A549 (cell line): ENCODE data around the gene LBHD2. TPM values are rescaled to one million over a fixed set of nuclear protein-coding genes. Genes with fewer than 3 reads are reported as not detected.

Experiments used
- ATAC-seq, 2 experiments: fragments of 200-7000 bp in 1 of 2; fragments of >200 bp in 1 of 2; cut with Nextera tagmentation in 1 of 2; cut with Tn5 transposase in 1 of 2; 3 replicates each; pipeline versions ENCODE4 v1.8.0 to v1.9.1; 2018 to 2020; ENCODE audit warnings: mild to moderate bottlenecking in 1 of 2, moderate library complexity in 1 of 2
- CTCF ChIA-PET: fragments of 300-600 bp; sonication (Branson Sonifier 250); formaldehyde crosslinking; extraction: SDS; loops from one replicate; lab custom pipeline; 2021; ENCODE audit warnings: antibody characterized with exemption, inconsistent platforms; lab: Yijun Ruan, JAX
- POLR2A ChIA-PET: fragments of 350-600 bp; formaldehyde crosslinking; extraction: SDS; loops from one replicate; lab custom pipeline; 2021; ENCODE audit warnings: antibody characterized with exemption, inconsistent platforms; lab: Yijun Ruan, JAX
- DNase-seq, 2 experiments: peaks; one replicate each; pipeline versions ENCODE4 v3.0.0 to v3.0.0-alpha.2; 2011 to 2016; ENCODE audit warnings: low read depth in 1 of 2, low spot score in 1 of 2
- FAIRE-seq: peaks from 2 replicates; lab custom pipeline; 2011; peaks lifted over from hg19 to GRCh38; lab: Jason Lieb, UNC
- H3K27ac ChIP-seq, 2 experiments: fragments of >200 bp; sonication (Bioruptor Twin); formaldehyde crosslinking; 3 replicates each; pipeline ENCODE4 v1.5.1; 2016 to 2017
- H3K4me1 ChIP-seq: fragments of >200 bp; sonication (Bioruptor Twin); formaldehyde crosslinking; 3 replicates; pipeline ENCODE4 v1.6.1; 2016
- H3K4me2 ChIP-seq: fragments of >200 bp; sonication (Bioruptor Twin); formaldehyde crosslinking; 3 replicates; pipeline ENCODE4 v1.6.1; 2016
- H3K4me3 ChIP-seq: fragments of >200 bp; sonication (Bioruptor Twin); formaldehyde crosslinking; 3 replicates; pipeline ENCODE4 v1.5.1; 2016
- H3K9me3 ChIP-seq: fragments of >200 bp; sonication (Bioruptor Twin); formaldehyde crosslinking; 3 replicates; pipeline ENCODE4 v1.6.1; 2016
- ATOH8 ChIP-seq: fragments of 250-450 bp; sonication (Bioruptor Pico); IDR thresholded peaks from 2 replicates; pipeline ENCODE4 v1.5.0; 2020; ENCODE audit warnings: low read depth, mild to moderate bottlenecking, moderate library complexity
- BCL3 ChIP-seq: fragments of >200 bp; sonication (Bioruptor Twin); formaldehyde crosslinking; IDR thresholded peaks from 3 replicates; pipeline ENCODE4 v1.6.1; 2016
- CBX8 ChIP-seq: fragments of 200-600 bp; sonication (generic); IDR thresholded peaks from 2 replicates; pipeline ENCODE4 v1.6.1; 2016
- CEBPB ChIP-seq, 2 experiments: fragments of >200 bp in 1 of 2; sonication (Bioruptor Twin) in 1 of 2; formaldehyde crosslinking in 1 of 2; IDR thresholded peaks; 2 replicates each; pipeline ENCODE4 v1.6.1; 2012 to 2016
- EHMT2 ChIP-seq: fragments of 200-600 bp; sonication (generic); IDR thresholded peaks from 2 replicates; pipeline ENCODE4 v1.6.1; 2016; ENCODE audit warnings: antibody characterized with exemption, low read depth, mild to moderate bottlenecking, moderate library complexity
- FOXS1 ChIP-seq: fragments of 250-450 bp; sonication (Bioruptor Pico); IDR thresholded peaks from 2 replicates; pipeline ENCODE4 v1.5.0; 2020; ENCODE audit warnings: mild to moderate bottlenecking, moderate library complexity
- HES2 ChIP-seq: fragments of >200 bp; sonication (Bioruptor Twin); formaldehyde crosslinking; IDR thresholded peaks from 2 replicates; pipeline ENCODE4 v1.6.1; 2016
- HOXA7 ChIP-seq: fragments of 250-450 bp; sonication (Bioruptor Pico); IDR thresholded peaks from 2 replicates; pipeline ENCODE4 v1.5.0; 2020; ENCODE audit warnings: mild to moderate bottlenecking, moderate library complexity
- MAZ ChIP-seq: fragments of 150-350 bp; IDR thresholded peaks from 2 replicates; pipeline ENCODE4 v1.6.1; 2014; ENCODE audit warnings: antibody characterized with exemption, low read depth, low read length, borderline replicate concordance
- NR3C1 ChIP-seq: fragments of >200 bp; sonication (Bioruptor Twin); formaldehyde crosslinking; IDR thresholded peaks from 3 replicates; pipeline ENCODE4 v1.6.1; 2017
- RAD21 ChIP-seq, 2 experiments: fragments of >200 bp in 1 of 2; sonication (Bioruptor Twin) in 1 of 2; formaldehyde crosslinking in 1 of 2; IDR thresholded peaks in 1 of 2; conservative IDR thresholded peaks in 1 of 2; 2 replicates in 1 of 2; 3 replicates in 1 of 2; pipeline ENCODE4 v1.6.1; 2012 to 2018; ENCODE audit warnings: inconsistent platforms in 1 of 2
- SREBF2 ChIP-seq: fragments of 450-650 bp; IDR thresholded peaks from 2 replicates; pipeline ENCODE4 v1.6.1; 2014; ENCODE audit warnings: mild to moderate bottlenecking, moderate library complexity
- TP53 ChIP-seq: fragments of 250-450 bp; sonication (Bioruptor Pico); IDR thresholded peaks from 2 replicates; pipeline ENCODE4 v1.5.0; 2021; ENCODE audit warnings: mild to moderate bottlenecking, moderate library complexity
- USF2 ChIP-seq: fragments of 450-650 bp; IDR thresholded peaks from 2 replicates; pipeline ENCODE4 v1.6.1; 2014; ENCODE audit warnings: antibody characterized with exemption
- WGBS: methylation state at CpG from one replicate; pipeline ENCODE4 v1.1.6; 2017; ENCODE audit errors: missing lambda C conversion rate; 5-methylcytosine and 5-hydroxymethylcytosine counted together
- polyA plus RNA-seq, 4 experiments: library from polyadenylated mRNA; depleted of rRNA in 3 of 4; stranded (reverse); fragments of >200 nt; fragmentation: RNase III in 1 of 4; extraction: RNeasy Plus Mini Kit Qiagen cat#74134 plus additional on column Dnase treatment in 1 of 4; gene quantifications; 2 replicates in 3 of 4; 3 replicates in 1 of 4; pipeline ENCODE4 v1.2.3, GENCODE V29; 2011 to 2017
- TF ChIP-seq, protein P1 (sequence below): fragments of >200 bp; sonication (Bioruptor Twin); formaldehyde crosslinking; IDR thresholded peaks from 3 replicates; pipeline ENCODE4 v1.5.1; 2016
- TF ChIP-seq, protein P2 (sequence below): IDR thresholded peaks from 2 replicates; pipeline ENCODE4 v1.6.1; 2012

LBHD2 gene
- polyA plus RNA-seq, 2 of the 4 experiments (the other 2 are of a cell fraction): not detected

DNA sequence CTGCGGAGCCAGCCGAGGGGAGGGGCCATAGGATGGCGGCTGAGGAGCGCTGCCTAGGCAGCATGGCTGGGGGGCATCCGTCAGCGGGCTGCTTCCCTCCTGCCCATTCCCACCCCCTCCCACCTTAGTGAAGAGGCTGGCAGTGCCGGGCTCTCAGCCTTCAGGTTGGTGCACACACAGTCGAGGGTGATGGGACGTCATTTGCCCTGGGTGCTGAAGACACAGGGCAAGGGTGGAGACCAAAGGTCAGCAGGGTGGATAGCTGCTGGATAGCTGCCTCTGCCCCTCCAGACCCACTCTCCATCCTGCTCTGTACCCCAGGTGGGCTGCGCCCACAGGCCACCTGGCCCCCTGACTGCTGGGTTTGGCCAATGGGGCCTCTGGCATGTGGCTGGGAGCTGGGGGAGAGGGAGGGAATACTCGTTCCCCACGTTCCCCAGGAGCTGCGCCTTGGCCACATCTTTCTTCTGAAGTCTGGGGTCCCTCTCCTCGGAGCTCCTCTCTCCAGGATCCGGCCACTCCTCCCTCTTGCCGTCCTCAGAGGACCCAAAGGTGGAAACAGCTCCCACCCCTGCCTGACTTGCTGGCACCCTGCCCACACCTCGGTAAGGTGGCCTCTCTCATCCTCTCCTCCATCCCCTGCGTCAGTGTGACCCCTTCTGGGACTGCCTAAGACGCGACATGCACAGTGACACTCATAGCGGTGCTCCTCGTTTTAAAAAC lies 15.5 kb upstream of the LBHD2 start (continued):
- TF ChIP-seq, protein P1, sequence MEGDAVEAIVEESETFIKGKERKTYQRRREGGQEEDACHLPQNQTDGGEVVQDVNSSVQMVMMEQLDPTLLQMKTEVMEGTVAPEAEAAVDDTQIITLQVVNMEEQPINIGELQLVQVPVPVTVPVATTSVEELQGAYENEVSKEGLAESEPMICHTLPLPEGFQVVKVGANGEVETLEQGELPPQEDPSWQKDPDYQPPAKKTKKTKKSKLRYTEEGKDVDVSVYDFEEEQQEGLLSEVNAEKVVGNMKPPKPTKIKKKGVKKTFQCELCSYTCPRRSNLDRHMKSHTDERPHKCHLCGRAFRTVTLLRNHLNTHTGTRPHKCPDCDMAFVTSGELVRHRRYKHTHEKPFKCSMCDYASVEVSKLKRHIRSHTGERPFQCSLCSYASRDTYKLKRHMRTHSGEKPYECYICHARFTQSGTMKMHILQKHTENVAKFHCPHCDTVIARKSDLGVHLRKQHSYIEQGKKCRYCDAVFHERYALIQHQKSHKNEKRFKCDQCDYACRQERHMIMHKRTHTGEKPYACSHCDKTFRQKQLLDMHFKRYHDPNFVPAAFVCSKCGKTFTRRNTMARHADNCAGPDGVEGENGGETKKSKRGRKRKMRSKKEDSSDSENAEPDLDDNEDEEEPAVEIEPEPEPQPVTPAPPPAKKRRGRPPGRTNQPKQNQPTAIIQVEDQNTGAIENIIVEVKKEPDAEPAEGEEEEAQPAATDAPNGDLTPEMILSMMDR: no peak
- TF ChIP-seq CBX8: no peak
- TF ChIP-seq HES2: no peak
- TF ChIP-seq RAD21 (conservative IDR thresholded peaks at IDR 0.05 in 1 of 2, IDR thresholded peaks at IDR 0.05 in 1 of 2): no peak

DNA sequence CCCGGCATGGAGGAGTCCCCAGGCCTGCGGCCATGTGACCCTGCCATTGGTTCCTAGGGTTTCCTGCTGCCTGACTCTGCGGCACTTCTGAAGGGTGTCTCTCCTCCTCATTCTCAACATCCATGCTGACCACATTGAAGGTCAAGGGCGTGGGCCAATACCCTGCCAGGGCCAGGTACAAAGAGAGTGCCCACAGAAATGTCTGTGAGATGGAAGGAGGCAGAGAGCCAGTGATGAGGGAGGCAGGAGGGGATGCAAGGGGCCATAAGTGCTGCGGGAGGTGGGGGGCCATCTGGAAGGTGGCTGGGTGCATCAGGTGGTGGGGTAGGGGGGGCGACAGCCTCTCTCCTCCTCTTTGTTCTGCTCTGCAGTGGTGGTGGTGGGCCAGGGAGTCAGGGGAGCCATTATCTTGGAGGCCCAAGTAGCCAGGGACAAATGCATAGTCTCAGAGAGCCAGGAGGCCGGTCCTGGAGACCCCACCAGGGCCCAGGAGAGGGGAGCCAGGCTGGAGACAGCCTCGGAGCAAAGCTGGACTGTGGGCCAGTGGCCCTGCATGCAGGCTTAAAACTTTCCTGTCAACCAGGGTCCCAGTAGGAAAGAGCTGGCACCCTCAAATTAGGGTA lies 13.6 kb upstream of the LBHD2 start:
- Histone ChIP-seq H3K4me1 (peaks cover 93% of the 10 kb centered on the region), H3K4me3 (no peak overlapping the region), H3K27ac (peak overlapping the region; percentile 97 to 99), H3K4me2 (peak overlapping the region; percentile 96; the same call in 2 of the 3 replicates), H3K9me3 (no peaks in the 10 kb centered on the region)
- ChIA-PET POLR2A (no interaction called here), CTCF (interaction anchor here (1.1 to 3.0 kb wide), 2 partner anchors 34 to 222 kb away, joined by 4 to 12 read pairs; no protein-coding TSS in a partner anchor)
- DNase-seq (no peak), FAIRE-seq (no peak), ATAC-seq (no peak)
- 86% methylated on average over 5 of the region's 8 CpGs for WGBS
- TF ChIP-seq HOXA7 (CRISPR knock-in tag) (no peak), EHMT2 (no peak), FOXS1 (no peak), ATOH8 (CRISPR knock-in tag) (no peak), HES2 (no peak), TP53 (CRISPR knock-in tag) (no peak), SREBF2 (no peak), USF2 (no peak), NR3C1 (no peak), BCL3 (no peak), CEBPB (IDR thresholded peaks at IDR 0.05) (no peak), MAZ (no peak)
- TF ChIP-seq, protein P2, sequence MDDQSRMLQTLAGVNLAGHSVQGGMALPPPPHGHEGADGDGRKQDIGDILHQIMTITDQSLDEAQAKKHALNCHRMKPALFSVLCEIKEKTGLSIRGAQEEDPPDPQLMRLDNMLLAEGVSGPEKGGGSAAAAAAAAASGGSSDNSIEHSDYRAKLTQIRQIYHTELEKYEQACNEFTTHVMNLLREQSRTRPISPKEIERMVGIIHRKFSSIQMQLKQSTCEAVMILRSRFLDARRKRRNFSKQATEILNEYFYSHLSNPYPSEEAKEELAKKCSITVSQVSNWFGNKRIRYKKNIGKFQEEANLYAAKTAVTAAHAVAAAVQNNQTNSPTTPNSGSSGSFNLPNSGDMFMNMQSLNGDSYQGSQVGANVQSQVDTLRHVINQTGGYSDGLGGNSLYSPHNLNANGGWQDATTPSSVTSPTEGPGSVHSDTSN: no peak
